ENCODE data around the gene STK17B.

GRCh38 chr2:196148736-196149135, 22.6 kb downstream of the STK17B start:
- TF ChIP-seq POLR2AphosphoS5 (IDR thresholded peaks at IDR 0.05; ENCODE audit: low read depth, low read length): no peak
- TF ChIP-seq POLR2A (IDR thresholded peaks at IDR 0.05; ENCODE audit: low read depth, low read length): no peak
